GM12865 (cell line): Measurements from ENCODE around the gene TFAP2B.

Experiments used
- DNase-seq: peaks from one replicate; pipeline ENCODE4 v3.0.0; 2010; ENCODE audit warnings: low read depth
- H3K4me3 ChIP-seq: 2 replicates; pipeline ENCODE4 v1.5.1; 2011; ENCODE audit warnings: mild to moderate bottlenecking, low read depth, low read length, control low read depth
- CTCF ChIP-seq: IDR thresholded peaks from 2 replicates; pipeline ENCODE4 v1.5.1; 2011; ENCODE audit warnings: low read length, control low read depth, low read depth, inconsistent platforms; ENCODE audit not compliant: insufficient read depth; ENCODE audit errors: missing control alignments

Gene TFAP2B

GRCh38 chr6:50818673-50819072, at the start of gene TFAP2B:
TSS of gene TFAP2B (plus strand) at chr6:50818871. CDS start at chr6:50818892, 21 bp downstream.
- H3K4me3 ChIP-seq = no peak within 1 kb of the TSS; the same call in 1 of the 2 replicates
- no peak for DNase-seq
- TF ChIP-seq CTCF = no peak

- no peak for DNase-seq
- H3K4me3 ChIP-seq = no peak overlapping the region
- no peak for TF ChIP-seq CTCF
These were observed 40.0 kb upstream of the TFAP2B start for GRCh38 chr6:50778696-50779095.

GRCh38 chr6:50780382-50780781, 38.3 kb upstream of the TFAP2B start:
- no peak overlapping the region for H3K4me3 ChIP-seq
- DNase-seq = no peak
- TF ChIP-seq CTCF = no peak

- TF ChIP-seq CTCF = no peak
- H3K4me3 ChIP-seq = no peak overlapping the region
- DNase-seq = no peak
These were observed 32.8 kb upstream of the TFAP2B start for GRCh38 chr6:50785921-50786320.

GRCh38 chr6:50791900-50792508, 26.7 kb upstream of the TFAP2B start:
- peak; percentile 71 for TF ChIP-seq CTCF
- H3K4me3 ChIP-seq = no peak overlapping the region
- DNase-seq = peak; percentile 37

- no peak for DNase-seq
- no peak overlapping the region for H3K4me3 ChIP-seq
- no peak for TF ChIP-seq CTCF
These were observed 25.9 kb upstream of the TFAP2B start for GRCh38 chr6:50792771-50793170.

GRCh38 chr6:50795574-50795973, 23.1 kb upstream of the TFAP2B start:
- no peak for TF ChIP-seq CTCF
- no peak overlapping the region for H3K4me3 ChIP-seq
- DNase-seq = peak; percentile 5
